Lower leg skin (tissue), 3 donors: ENCODE data around the gene OR4X1.

Experiments
- POLR2A ChIP-seq, 2 donors: fragments of 450-650 bp; IDR thresholded peaks; one replicate each; pipeline ENCODE4 v1.6.1; 2016 to 2017; ENCODE audit warnings: antibody characterized with exemption in 2 of 2, mild to moderate bottlenecking in 1 of 2, moderate library complexity in 1 of 2
- TF ChIP-seq, protein P1 (sequence below), 3 donors: fragments of 450-650 bp; IDR thresholded peaks; one replicate each; pipeline ENCODE4 v1.5.1; 2016; ENCODE audit warnings: antibody characterized with exemption in 3 of 3, mild to moderate bottlenecking in 3 of 3, moderate library complexity in 2 of 3

DNA sequence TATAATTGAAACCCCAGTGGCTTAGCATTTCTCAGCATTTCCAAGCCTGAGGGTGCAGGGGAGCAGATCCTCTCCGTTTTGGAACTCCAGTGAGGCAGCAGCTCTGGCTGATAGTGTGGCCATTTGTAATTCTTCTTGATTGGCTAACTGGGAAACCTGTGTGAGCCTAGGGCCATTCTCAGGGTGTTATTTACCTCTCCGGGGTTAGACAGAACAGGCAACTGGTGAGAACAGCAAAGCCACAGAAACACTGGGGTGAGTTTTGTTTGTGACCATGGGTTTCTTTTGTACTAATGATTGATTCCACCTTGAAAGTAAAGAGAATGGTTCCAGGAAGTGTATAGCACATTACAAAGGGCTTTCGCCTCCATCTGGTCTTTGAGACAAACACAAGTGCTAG is 21.2 kb upstream of the OR4X1 start:
- TF ChIP-seq, protein P1, sequence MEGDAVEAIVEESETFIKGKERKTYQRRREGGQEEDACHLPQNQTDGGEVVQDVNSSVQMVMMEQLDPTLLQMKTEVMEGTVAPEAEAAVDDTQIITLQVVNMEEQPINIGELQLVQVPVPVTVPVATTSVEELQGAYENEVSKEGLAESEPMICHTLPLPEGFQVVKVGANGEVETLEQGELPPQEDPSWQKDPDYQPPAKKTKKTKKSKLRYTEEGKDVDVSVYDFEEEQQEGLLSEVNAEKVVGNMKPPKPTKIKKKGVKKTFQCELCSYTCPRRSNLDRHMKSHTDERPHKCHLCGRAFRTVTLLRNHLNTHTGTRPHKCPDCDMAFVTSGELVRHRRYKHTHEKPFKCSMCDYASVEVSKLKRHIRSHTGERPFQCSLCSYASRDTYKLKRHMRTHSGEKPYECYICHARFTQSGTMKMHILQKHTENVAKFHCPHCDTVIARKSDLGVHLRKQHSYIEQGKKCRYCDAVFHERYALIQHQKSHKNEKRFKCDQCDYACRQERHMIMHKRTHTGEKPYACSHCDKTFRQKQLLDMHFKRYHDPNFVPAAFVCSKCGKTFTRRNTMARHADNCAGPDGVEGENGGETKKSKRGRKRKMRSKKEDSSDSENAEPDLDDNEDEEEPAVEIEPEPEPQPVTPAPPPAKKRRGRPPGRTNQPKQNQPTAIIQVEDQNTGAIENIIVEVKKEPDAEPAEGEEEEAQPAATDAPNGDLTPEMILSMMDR (IDR thresholded peaks at IDR 0.05), result no peak
- no peak for TF ChIP-seq POLR2A (IDR thresholded peaks at IDR 0.05)
